Vagina (tissue), 2 donors: ENCODE results near the gene FOXO1. TPM values are rescaled to one million over a fixed set of nuclear protein-coding genes. Genes with fewer than 3 reads are reported as not detected.

ENCODE experiments used
- DNase-seq, 2 donors: peaks; one replicate each; pipeline ENCODE4 v3.0.0-alpha.2; 2017; ENCODE audit errors: extremely low spot score in 2 of 2
- H3K27ac ChIP-seq: fragments of 200-600 bp; sonication (generic); one replicate; pipeline ENCODE4 v1.5.1; 2019
- H3K27me3 ChIP-seq: fragments of 200-600 bp; sonication (generic); one replicate; pipeline ENCODE4 v1.5.1; 2019
- H3K36me3 ChIP-seq, 2 donors: fragments of 200-600 bp; sonication (generic); one replicate each; pipeline ENCODE4 v1.5.1; 2017 to 2019
- H3K4me1 ChIP-seq: fragments of 200-600 bp; sonication (generic); one replicate; pipeline ENCODE4 v1.5.1; 2019
- H3K4me3 ChIP-seq, 2 donors: fragments of 200-600 bp; sonication (generic); 1 replicate in 1 of 2; 2 replicates in 1 of 2; pipeline ENCODE4 v1.5.1; 2016 to 2019
- H3K9me3 ChIP-seq: fragments of 200-600 bp; sonication (generic); one replicate; pipeline ENCODE4 v1.5.1; 2019
- POLR2A ChIP-seq, 2 donors: fragments of 450-650 bp; IDR thresholded peaks; one replicate each; pipeline ENCODE4 v1.6.1; 2017; ENCODE audit warnings: antibody characterized with exemption in 2 of 2, mild to moderate bottlenecking in 2 of 2, moderate library complexity in 2 of 2
- POLR2AphosphoS5 ChIP-seq, 2 donors: sonication (generic); formaldehyde crosslinking; IDR thresholded peaks; one replicate each; pipeline ENCODE4 v1.9.0; 2017; ENCODE audit warnings: antibody characterized with exemption in 2 of 2, mild to moderate bottlenecking in 2 of 2, low read depth in 1 of 2; ENCODE audit not compliant: insufficient read depth in 1 of 2
- intact Hi-C: fragments of 100-400 bp; cut with DNase I; formaldehyde crosslinking; loops from one replicate; pipeline ENCODE4 v1.15.1; 2023
- total RNA-seq: library from RNA; depleted of rRNA; stranded (reverse); fragments of >200 nt; gene quantifications from one replicate; pipeline ENCODE4 v1.2.3, GENCODE V29; 2016
- TF ChIP-seq, protein P1 (sequence below), 3 experiments: fragments of 450-650 bp in 2 of 3; fragments of 200-600 bp in 1 of 3; sonication (generic) in 1 of 3; IDR thresholded peaks; one replicate each; pipeline ENCODE4 v1.5.1; 2017 to 2019; ENCODE audit warnings: antibody characterized with exemption in 3 of 3, mild to moderate bottlenecking in 2 of 3, moderate library complexity in 2 of 3

Gene FOXO1
- total RNA-seq, 1 donor from 2014 or later: 64.1 TPM

DNA sequence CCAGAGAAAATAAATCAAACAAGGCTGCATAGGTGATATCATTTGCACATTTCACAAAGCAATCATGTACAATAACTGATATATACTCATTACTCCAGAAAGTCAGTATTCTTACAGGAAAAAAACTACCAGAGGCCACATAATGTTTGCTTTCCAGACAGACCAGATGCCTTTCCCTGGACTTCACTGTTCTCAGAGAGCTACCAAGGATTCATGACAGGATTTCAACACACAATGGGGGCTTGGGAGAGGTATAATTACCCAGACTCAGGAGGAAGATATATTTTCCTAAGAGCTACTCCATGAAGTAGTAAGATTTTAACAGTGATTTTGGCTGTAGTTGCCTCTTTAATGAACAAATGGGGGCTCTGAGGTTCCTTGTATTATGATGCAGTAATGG, 110.0 kb downstream of the FOXO1 start:
- no peak overlapping the region for H3K27ac ChIP-seq

DNA sequence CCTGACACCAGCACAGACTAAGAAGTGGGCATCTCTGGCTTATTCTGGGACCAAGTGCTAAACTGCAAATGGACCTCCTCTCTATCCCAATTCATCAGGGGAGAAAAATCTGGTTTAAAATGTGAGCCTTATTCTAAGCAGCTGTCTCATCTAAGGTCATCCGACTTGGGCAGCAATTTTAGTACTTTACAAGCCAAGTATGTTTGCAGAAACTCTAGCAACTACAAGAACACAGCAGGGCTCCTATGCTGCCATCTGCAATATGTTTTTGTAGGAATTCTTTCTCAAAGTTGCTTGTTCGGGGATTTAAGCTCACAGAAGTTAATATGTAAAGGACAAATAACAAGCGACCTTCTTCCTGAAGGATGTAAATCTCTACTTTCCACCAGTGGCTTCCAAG, 113.1 kb downstream of the FOXO1 start:
- TF ChIP-seq, protein P1, sequence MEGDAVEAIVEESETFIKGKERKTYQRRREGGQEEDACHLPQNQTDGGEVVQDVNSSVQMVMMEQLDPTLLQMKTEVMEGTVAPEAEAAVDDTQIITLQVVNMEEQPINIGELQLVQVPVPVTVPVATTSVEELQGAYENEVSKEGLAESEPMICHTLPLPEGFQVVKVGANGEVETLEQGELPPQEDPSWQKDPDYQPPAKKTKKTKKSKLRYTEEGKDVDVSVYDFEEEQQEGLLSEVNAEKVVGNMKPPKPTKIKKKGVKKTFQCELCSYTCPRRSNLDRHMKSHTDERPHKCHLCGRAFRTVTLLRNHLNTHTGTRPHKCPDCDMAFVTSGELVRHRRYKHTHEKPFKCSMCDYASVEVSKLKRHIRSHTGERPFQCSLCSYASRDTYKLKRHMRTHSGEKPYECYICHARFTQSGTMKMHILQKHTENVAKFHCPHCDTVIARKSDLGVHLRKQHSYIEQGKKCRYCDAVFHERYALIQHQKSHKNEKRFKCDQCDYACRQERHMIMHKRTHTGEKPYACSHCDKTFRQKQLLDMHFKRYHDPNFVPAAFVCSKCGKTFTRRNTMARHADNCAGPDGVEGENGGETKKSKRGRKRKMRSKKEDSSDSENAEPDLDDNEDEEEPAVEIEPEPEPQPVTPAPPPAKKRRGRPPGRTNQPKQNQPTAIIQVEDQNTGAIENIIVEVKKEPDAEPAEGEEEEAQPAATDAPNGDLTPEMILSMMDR (IDR thresholded peaks at IDR 0.05): no peak
- no peak for TF ChIP-seq POLR2AphosphoS5 (IDR thresholded peaks at IDR 0.05; ENCODE audit: insufficient read depth in 1 of 2, low read depth in 1 of 2)
- no peak for TF ChIP-seq POLR2A (IDR thresholded peaks at IDR 0.05)
- no peaks in the 10 kb centered on the region for H3K9me3 ChIP-seq
- no peaks in the 10 kb centered on the region for H3K36me3 ChIP-seq
- no peak overlapping the region for H3K4me3 ChIP-seq
- no peak overlapping the region for H3K27ac ChIP-seq
- peaks cover 33% of the 10 kb centered on the region for H3K4me1 ChIP-seq
- no peaks in the 10 kb centered on the region for H3K27me3 ChIP-seq
- intact Hi-C loops: no loop called here
- DNase-seq: no peak

More for the DNA sequence above, 110.0 kb downstream of the FOXO1 start:
- intact Hi-C loops: no loop called here
- no peaks in the 10 kb centered on the region for H3K9me3 ChIP-seq
- H3K27me3 ChIP-seq: no peaks in the 10 kb centered on the region
- H3K4me3 ChIP-seq: no peak overlapping the region
- peaks cover 0 to 11% of the 10 kb centered on the region in 2 donors for H3K36me3 ChIP-seq
- no peak for DNase-seq
- TF ChIP-seq POLR2A (IDR thresholded peaks at IDR 0.05) (no peak), POLR2AphosphoS5 (IDR thresholded peaks at IDR 0.05; ENCODE audit: insufficient read depth in 1 of 2, low read depth in 1 of 2) (no peak)
- TF ChIP-seq, protein P1 (IDR thresholded peaks at IDR 0.05): no peak
- peaks cover 30% of the 10 kb centered on the region for H3K4me1 ChIP-seq

DNA sequence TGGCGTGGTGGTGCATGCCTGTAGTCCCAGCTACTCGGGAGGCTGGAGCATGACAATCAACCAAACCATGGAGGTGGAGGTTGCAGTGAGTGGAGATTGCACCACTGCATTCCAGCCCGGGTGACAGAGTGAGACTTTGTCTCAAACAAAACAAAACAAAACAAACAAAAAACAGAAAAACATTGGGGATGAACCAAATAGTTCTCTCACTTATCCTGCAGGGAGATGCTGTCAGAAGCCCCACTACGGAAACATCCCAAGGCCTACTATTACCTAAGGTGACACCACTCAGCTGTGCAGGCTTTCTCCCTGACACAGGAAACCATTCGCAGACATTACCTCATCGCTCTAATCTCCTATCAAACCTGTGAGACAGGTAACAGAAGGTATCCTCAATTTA, 113.5 kb downstream of the FOXO1 start:
- no peaks in the 10 kb centered on the region for H3K36me3 ChIP-seq
- TF ChIP-seq POLR2AphosphoS5 (IDR thresholded peaks at IDR 0.05; ENCODE audit: insufficient read depth in 1 of 2, low read depth in 1 of 2) (no peak), POLR2A (IDR thresholded peaks at IDR 0.05) (no peak)
- TF ChIP-seq, protein P1 (IDR thresholded peaks at IDR 0.05): no peak
- peaks cover 31% of the 10 kb centered on the region for H3K4me1 ChIP-seq
- H3K9me3 ChIP-seq: no peaks in the 10 kb centered on the region
- H3K4me3 ChIP-seq: no peak overlapping the region
- no peak for DNase-seq
- intact Hi-C loops: no loop called here
- H3K27me3 ChIP-seq: no peaks in the 10 kb centered on the region
- H3K27ac ChIP-seq: no peak overlapping the region

DNA sequence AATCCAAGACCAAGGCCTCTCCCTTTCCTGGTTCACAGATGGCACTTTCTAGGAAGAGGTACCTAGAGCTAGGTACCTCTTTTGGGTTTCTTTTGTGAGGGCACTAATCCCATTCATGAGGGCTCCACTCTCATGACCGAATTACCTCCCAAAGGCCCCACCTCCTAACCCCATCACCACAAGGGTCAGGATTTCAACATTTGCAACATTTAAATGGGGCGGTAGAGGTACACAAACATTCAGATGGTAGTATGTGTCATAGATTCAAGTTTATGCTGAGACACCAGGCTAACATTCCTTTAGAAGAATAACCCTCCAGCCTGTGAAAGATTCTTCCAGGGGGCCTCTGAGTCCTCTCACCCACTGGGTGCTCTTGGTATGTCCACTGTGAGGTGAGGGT, 116.3 kb downstream of the FOXO1 start:
- Histone ChIP-seq H3K4me1 (peaks cover 30% of the 10 kb centered on the region), H3K36me3 (no peaks in the 10 kb centered on the region), H3K27ac (no peak overlapping the region), H3K27me3 (no peaks in the 10 kb centered on the region), H3K9me3 (no peaks in the 10 kb centered on the region), H3K4me3 (no peak overlapping the region)
- intact Hi-C loops: no loop called here
- DNase-seq: peak in 1 of 2 donors; percentile 47
- TF ChIP-seq, protein P1 (IDR thresholded peaks at IDR 0.05): no peak

DNA sequence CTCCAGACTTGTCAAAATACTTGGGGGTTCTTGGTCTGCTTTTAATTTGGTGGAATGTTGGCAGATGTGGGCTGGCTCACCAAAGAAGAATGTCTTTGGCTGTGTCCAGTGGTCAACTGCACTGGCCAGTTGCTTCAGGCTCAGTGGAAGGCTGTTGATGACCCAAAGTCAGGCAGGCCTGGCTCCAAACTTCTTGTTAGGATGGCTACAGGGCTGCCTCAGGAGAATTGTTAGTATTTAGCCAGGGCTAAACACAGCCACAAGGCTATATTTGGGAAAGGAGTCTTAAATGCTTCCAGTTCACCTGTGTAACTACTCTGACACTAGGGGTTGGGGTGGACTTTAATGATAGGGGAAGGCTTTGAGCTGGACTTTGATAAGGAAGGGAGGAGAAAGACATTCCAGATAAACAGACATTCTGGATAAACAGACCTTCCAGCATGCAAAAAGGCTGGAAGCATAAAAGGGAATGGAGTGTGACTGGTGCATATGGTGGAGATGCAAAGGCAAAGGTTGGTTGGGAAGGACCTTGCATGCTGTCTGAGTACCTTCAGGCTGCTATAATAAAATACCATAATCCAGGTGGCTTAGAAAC, 116.8 kb downstream of the FOXO1 start:
- peaks cover 30% of the 10 kb centered on the region for H3K4me1 ChIP-seq
- no peak overlapping the region for H3K4me3 ChIP-seq
- intact Hi-C loops: no loop called here
- TF ChIP-seq POLR2AphosphoS5 (IDR thresholded peaks at IDR 0.05; ENCODE audit: insufficient read depth in 1 of 2, low read depth in 1 of 2) (no peak), POLR2A (IDR thresholded peaks at IDR 0.05) (no peak)
- TF ChIP-seq, protein P1 (IDR thresholded peaks at IDR 0.05): no peak
- peak in 1 of 2 donors; percentile 70 for DNase-seq
- no peaks in the 10 kb centered on the region for H3K36me3 ChIP-seq
- H3K27ac ChIP-seq: no peak overlapping the region
- H3K27me3 ChIP-seq: no peaks in the 10 kb centered on the region
- H3K9me3 ChIP-seq: no peaks in the 10 kb centered on the region
